ENCODE measurements around the gene RAVER1.

GRCh38 chr19:10365518-10365917 is 32.2 kb upstream of the RAVER1 start:
- TF ChIP-seq CTCF (IDR thresholded peaks at IDR 0.05 in 2 of 3, conservative IDR thresholded peaks at IDR 0.05 in 1 of 3; ENCODE audit: insufficient read depth in 2 of 3, low read depth in 1 of 3, low read length in 3 of 3) (no peak), ATF6 (CRISPR knock-in tag; IDR thresholded peaks at IDR 0.05) (no peak), SMC3 (conservative IDR thresholded peaks at IDR 0.05; ENCODE audit: insufficient read depth, low read depth, low read length) (no peak), ZBTB26 (CRISPR knock-in tag; IDR thresholded peaks at IDR 0.05) (no peak), POLR2AphosphoS5 (IDR thresholded peaks at IDR 0.05; ENCODE audit: control insufficient read depth, insufficient read depth, low read depth, low read length) (no peak), FOXP4 (CRISPR knock-in tag; IDR thresholded peaks at IDR 0.05; ENCODE audit: borderline replicate concordance) (no peak), TAF1 (IDR thresholded peaks at IDR 0.05; ENCODE audit: control insufficient read depth, extremely low read depth, insufficient read depth, low read length, severe bottlenecking) (no peak), TRIM24 (IDR thresholded peaks at IDR 0.05) (no peak), IRF2 (CRISPR knock-in tag; IDR thresholded peaks at IDR 0.05) (no peak), ZKSCAN3 (CRISPR knock-in tag; IDR thresholded peaks at IDR 0.05) (no peak), ATF3 (IDR thresholded peaks at IDR 0.05) (no peak), ATF3 (CRISPR knock-in tag; conservative IDR thresholded peaks at IDR 0.05) (no peak)

Data from K562 (cell line).